GM18951 (cell line): ENCODE data around the gene SPOCD1.
"Not testable (repeated sequence)": the region's sequence is repeated elsewhere in the genome, so short reads cannot be mapped to it uniquely, and the experiment has no call there.

Experiments used
- POLR2A ChIP-seq: IDR thresholded peaks from 4 replicates; pipeline ENCODE4 v1.6.1; 2011; ENCODE audit warnings: mild to moderate bottlenecking; ENCODE audit not compliant: insufficient read length, insufficient read depth; ENCODE audit errors: extremely low read depth
- in situ Hi-C: fragments of 300-500 bp; cut with MboI; formaldehyde crosslinking; loops from one replicate; pipeline ENCODE4 v1.12.0; 2022; ENCODE audit warnings: low sequenced_read_pairs, mixed read lengths, inconsistent platforms; ENCODE audit not compliant: unreplicated experiment

The SPOCD1 gene

DNA sequence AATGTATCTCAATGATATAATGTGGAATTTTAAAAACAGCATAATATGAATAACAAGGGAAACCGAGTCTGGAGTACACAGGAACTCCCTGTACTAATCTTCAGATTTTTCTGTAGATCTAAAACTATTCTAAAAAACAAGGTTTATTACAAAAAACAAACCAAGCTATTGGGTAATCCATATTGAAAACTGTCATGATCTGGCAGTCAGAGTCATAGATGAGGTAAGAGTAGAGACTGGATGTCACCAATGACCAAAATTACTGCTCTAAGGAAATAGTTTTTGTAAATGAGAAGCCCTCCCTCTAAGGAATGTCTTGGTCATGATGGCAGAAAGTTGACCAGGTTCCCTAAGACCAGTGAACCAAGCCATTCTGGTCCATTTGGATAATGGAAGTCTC lies 2.4 kb upstream of the SPOCD1 start:
- no peak for TF ChIP-seq POLR2A
- in situ Hi-C loops = no loop called here

DNA sequence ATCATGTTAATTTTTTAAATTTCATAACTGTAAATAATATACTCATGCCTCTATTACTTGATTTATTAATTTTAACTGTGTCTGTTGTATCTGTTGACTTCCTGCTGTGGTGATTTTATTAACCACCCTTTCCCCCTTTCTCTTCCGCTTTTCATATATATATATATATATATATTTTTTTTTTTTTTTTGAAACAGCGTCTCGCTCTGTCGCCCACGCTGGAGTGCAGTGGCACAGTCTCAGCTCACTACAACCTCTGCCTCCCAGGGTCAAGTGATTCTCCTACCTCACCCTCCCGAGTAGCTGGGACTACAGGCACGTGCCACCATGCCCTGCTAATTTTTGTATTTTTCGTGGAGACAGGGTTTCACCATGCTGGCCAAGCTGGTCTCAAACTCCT lies 1.1 kb upstream of the SPOCD1 start:
- in situ Hi-C loops = not testable (repeated sequence)

DNA sequence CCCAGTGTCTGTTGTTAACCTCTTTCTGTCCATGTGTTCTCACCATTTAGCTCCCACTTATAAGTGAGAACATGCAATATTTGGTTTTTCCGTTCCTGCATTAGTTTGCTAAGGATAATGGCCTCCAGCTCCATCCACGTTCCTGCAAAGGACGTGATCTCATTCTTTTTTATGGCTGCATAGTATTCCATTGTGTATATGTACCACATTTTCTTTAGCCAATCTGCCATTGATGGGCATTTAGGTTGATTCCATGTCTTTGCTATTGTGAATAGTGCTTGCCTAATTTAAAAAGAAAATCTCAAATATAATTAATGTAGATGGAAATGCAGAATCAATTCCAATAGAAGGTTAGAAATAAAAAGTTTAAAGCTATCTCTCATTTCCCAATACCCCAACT lies 679 bp upstream of the SPOCD1 start:
- in situ Hi-C loops = not testable (repeated sequence)

DNA sequence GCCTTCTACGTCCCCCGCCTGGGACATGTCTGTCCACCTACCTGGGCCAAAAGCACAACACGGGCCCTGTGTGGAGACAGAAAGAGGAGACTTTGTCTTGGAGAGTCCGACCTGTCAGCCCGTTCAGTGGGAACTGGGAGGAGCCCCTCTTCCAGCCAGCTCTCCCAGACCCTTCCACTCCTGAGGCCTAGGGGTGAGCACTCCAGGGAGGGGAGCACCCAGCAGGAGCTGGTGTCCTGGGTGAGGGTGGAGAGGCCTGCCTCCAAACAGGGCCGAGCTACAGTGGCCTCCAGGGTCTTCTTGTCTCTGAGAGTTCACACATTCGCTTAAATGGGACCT lies 546 bp downstream of the SPOCD1 start:
- in situ Hi-C loops = no loop called here
- no peak for TF ChIP-seq POLR2A

DNA sequence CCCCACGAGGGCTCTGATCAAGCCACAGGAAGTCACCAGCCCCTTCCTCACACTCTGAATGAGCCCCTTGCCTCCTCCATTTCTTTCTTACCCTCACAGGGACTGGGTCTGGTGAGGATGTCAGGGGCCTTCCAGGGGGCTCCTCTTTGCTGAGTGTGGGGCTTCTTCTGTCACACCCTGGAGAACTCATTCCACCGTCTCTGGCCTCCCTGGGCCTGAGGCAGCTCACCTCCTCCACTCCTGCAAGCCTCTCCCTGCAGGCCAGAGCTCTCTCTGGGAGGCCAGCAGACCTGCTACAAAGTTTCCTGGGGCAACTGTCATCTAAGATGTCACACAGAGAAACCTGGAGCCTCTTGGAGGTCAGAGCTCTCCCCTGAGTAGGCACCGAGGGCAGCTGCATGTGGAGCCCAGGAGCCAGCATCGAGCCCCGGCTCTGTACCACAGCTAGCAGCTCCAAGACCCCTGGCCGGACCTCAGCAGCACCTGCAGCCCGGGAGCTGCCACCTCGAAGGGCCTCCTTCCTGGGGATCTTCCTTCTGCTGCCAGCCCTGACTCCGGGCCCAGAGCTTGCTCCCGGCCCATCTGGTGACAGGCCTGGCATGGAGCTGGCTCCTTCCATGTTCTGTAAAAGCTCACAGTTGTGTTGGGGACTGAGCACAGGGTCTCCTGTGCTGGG lies 1.1 kb downstream of the SPOCD1 start:
- TF ChIP-seq POLR2A = no peak
- in situ Hi-C loops = no loop called here

DNA sequence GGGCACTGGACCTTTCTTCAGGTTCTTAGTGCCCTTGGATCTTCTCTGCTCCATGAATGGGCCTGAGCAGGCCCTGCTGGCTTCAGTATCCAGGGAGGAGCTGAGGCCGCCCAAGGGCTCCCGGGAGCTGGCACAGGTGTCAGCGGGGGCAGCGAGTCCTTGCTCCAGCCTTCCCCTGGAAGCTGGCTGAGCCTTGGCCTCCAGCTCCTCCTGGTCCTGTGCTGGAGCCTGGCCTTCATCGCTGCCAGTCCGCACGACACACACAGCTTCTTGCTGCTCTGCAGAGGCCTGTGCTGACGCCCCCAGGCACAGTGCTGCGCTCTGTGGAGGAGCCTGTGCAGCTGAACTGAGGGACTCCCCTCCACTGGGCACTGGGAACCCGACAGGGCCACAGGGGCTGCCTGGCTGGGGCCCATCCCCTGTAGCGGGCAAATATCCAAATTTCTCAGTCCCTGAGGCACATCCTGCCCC lies 1.7 kb downstream of the SPOCD1 start:
- TF ChIP-seq POLR2A = no peak
- in situ Hi-C loops = no loop called here

DNA sequence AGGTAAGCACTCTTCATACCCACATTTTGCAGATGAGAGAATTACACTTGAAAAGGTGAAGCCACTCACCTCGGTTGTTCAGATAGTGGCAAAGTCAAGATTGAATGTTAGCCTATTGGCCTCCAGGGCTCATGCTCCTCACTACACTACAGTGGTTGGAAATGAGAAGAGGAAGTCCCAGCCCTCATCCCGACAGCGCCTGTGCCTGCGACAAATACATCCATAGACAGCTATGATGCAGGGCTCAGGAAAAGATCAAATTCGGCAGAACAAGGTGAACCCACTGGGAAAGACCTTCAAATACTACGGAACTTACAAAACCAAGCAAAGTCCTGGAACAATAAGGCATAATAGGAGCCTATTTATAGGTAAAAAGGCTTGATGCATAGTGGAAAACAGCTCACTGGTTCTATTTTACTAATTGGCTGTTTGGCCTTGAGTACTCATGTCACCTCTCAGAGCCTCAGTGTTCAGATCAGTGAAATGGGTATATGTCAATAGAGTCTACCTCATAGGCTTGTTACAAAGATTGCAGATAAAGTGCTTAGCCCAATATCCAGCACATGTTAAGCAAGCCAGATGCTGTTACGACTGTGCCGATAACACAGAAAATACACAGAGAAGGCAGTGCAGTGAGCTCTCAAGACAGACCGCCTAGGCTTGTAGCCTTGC lies 3.5 kb downstream of the SPOCD1 start:
- TF ChIP-seq POLR2A = no peak
- in situ Hi-C loops = no loop called here

DNA sequence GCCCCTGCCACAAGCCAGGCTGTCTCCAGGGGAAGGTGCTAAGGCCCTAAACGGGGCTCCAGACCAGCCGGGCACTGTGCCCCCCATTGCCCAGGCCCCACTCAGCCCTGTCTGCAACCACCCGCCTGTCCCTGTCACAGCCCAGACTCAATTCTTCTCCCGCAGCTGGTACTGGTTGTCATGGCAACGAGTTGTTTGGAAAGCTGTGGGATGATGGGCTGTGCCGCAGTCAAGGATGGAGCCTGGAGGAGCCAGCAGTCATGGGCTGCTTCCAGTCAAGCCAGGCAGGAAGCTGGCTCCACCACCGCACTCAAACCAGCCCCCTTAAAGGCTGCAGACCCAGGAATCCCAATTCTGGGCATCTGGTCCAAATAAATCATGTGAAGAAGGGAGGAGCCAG lies 4.2 kb downstream of the SPOCD1 start:
- in situ Hi-C loops = no loop called here
- no peak for TF ChIP-seq POLR2A

DNA sequence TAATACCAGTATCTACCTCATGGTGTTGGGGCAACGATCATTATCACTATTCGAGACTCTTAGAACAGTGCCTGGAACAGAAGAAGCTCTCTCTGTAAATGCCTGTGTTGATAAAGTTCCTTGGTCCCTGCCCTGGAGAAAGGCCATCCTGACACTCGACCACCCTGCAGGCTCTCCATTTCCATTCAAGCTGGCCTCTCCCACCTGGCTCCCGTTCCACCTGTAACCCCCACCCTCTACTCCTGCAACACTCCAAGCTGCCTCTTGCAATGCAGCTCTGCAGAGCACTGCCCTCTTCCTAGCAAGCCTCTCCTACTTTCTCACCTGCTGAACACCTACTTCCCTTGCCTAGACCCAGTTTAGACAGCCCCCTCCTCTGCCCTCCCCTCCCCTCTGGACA lies 6.1 kb downstream of the SPOCD1 start:
- in situ Hi-C loops = no loop called here
- TF ChIP-seq POLR2A = no peak

DNA sequence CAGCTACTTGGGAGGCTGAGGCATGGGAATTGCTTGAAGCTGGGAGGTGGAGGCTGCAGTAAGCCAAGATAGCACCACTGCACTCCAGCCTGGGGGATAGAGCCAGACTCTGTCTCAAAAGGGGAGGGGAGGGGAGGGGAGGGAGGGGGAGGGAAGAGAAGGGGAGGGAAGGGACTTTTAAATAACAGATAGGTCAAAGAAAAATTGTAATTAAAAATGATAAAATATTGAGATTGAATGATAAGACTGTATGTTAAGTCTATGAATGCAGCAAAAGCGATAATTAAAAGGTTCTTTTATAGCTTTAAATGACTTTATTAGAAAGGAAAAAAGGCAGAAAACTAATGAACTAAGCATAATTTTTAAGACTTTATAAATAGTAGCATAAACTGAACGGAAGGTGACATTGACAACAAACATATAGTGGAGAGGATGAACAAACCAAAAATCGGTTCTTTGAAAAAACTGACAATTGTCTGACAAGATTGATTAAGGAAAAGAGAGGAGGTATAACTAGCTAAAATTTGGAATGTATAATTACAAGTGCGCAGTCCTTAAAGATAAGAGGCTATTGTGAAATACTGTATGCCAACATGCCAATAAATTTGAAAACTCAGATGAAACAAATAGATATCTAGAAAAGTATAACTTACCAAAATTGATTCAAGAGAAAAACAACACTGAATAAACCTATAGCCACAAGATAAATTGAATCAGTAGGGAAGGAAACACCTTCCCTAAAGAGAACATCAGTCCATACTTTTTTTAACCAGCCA lies 8.4 kb downstream of the SPOCD1 start:
- TF ChIP-seq POLR2A = no peak
- in situ Hi-C loops = no loop called here

DNA sequence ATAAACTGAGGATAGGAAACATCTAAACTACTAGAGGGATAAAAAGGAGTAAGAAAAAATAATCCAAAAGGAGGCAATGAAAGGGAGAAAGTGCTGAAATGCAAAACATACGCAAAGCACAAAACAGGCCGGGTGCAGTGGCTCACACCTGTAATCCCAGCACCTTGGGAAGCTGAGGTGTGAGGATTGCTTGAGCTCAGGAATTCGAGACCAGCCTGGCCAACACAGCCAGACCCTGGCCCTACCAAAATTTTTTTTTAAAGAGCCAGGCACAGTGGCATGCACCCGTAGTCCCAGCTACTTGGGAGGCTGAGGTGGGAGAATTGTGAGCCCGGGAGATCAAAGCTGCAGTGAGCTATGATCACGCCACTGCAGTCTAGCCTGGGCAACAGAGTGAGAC lies 10.5 kb downstream of the SPOCD1 start:
- TF ChIP-seq POLR2A = no peak
- in situ Hi-C loops = no loop called here

DNA sequence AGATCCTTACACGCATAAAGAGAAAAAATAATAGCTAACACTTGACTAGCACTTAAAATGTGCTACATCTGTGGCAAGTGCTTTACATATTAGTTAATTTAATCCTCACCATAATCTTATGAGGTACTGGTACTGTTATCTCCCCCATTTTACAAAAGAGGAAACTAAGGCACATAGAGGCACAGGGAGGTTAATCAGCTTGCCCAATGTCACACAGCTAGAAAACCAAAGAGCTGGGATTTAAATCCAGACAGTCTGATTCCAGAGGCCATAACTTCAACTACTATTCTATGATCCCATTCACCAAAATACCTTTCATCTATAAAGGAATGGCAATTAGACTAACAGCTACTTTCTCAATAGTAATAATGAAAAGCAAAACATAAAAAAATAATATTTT lies 11.7 kb downstream of the SPOCD1 start:
- in situ Hi-C loops = no loop called here
- TF ChIP-seq POLR2A = no peak

DNA sequence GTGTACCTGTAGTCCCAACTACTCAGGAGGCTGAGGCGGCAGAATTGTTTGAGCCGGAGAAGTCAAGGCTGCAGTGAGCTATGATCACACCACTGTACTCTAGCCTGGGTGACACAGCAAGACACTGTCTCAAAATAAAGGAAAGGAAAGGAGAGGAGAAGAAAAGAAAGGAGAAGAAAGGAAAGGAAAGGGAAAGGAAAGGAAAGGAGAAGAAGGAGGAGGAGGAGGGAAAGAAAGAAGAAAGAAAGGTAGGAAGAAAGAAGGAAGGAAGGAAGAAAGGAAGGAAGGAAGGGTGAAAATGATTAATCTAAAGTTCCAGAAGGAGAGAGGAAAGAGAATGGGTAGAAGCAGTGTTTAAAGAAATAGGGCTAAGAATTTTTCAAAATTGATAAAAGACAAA lies 12.2 kb downstream of the SPOCD1 start:
- no peak for TF ChIP-seq POLR2A
- in situ Hi-C loops = no loop called here
